HepG2 (cell line): Measurements from ENCODE around the gene TTPAL. TPM values are rescaled to one million over a fixed set of nuclear protein-coding genes. Genes with fewer than 3 reads are reported as not detected.
A peak's percentile ranks its signal among the peaks of the same experiment; 100 is the strongest.

Source experiments
- ATAC-seq: fragments of 200-7000 bp; cut with Tn5 transposase; 3 replicates; pipeline ENCODE4 v1.9.1; 2020; ENCODE audit warnings: mild to moderate bottlenecking, moderate library complexity
- BruUV-seq: library from RNA; stranded (reverse); fragments of 400-500 nt; replicated peaks from 2 replicates; lab custom pipeline; 2021; lab: Mats Ljungman, UMichigan
- CTCF ChIA-PET: fragments of 300-600 bp; formaldehyde crosslinking; extraction: SDS; loops from one replicate; lab custom pipeline; 2021; ENCODE audit warnings: low total read pairs, inconsistent platforms, low intra/inter-chr PET ratio; lab: Yijun Ruan, JAX
- POLR2A ChIA-PET: fragments of 350-600 bp; sonication (Branson Sonifier 250); formaldehyde crosslinking; loops from one replicate; lab custom pipeline; 2020; ENCODE audit warnings: antibody characterized with exemption, inconsistent platforms; lab: Yijun Ruan, JAX
- DNase-seq: peaks from one replicate; pipeline ENCODE4 v3.0.0-alpha.2; 2015; ENCODE audit warnings: low spot score
- FAIRE-seq: peaks from 3 replicates; lab custom pipeline; 2011; peaks lifted over from hg19 to GRCh38; lab: Jason Lieb, UNC
- H2AFZ ChIP-seq: one replicate; pipeline ENCODE4 v1.6.1; 2011; ENCODE audit warnings: low read length, inconsistent platforms
- H3K27ac ChIP-seq: fragments of 300-600 bp; 3 replicates; pipeline ENCODE4 v1.8.0; 2011; ENCODE audit warnings: mixed run types, mild to moderate bottlenecking, mixed read lengths, low read length, inconsistent platforms; ENCODE audit not compliant: insufficient read depth; ENCODE audit errors: extremely low read length
- H3K27me3 ChIP-seq, 2 experiments: fragments of 200-600 bp in 1 of 2; 2 replicates in 1 of 2; 3 replicates in 1 of 2; pipeline versions ENCODE4 v1.6.0 to v1.8.0; 2011; ENCODE audit warnings: low read length in 2 of 2, mild to moderate bottlenecking in 2 of 2, moderate library complexity in 2 of 2, inconsistent platforms in 1 of 2; ENCODE audit not compliant: insufficient read depth in 2 of 2, control insufficient read depth in 1 of 2
- H3K36me3 ChIP-seq, 2 experiments: fragments of 200-600 bp in 1 of 2; replicated peaks in 1 of 2; 2 replicates in 1 of 2; 3 replicates in 1 of 2; pipeline versions ENCODE4 v1.5.1 to v1.8.0; 2011; ENCODE audit warnings: low read length in 2 of 2, inconsistent platforms in 1 of 2; ENCODE audit not compliant: insufficient read depth in 2 of 2, control insufficient read depth in 1 of 2
- H3K4me1 ChIP-seq: 2 replicates; pipeline ENCODE4 v1.5.1; 2012; ENCODE audit warnings: low read length, inconsistent platforms; ENCODE audit not compliant: insufficient read depth
- H3K4me2 ChIP-seq: 2 replicates; pipeline ENCODE4 v1.6.0; 2011; ENCODE audit warnings: low read depth, low read length, inconsistent platforms
- H3K4me3 ChIP-seq, 3 experiments: fragments of 200-600 bp in 1 of 3; sonication (generic), shearing (Covaris generic) in 1 of 3; replicated peaks in 1 of 3; 2 replicates each; pipeline ENCODE4 v1.5.1; 2011 to 2016; ENCODE audit warnings: low read length in 3 of 3, inconsistent platforms in 2 of 3, low read depth in 2 of 3, mild to moderate bottlenecking in 2 of 3, control low read depth in 1 of 3, mixed read lengths in 1 of 3; ENCODE audit not compliant: insufficient read depth in 1 of 3
- H3K79me2 ChIP-seq: one replicate; pipeline ENCODE4 v1.6.1; 2011; ENCODE audit warnings: low read length, inconsistent platforms; ENCODE audit not compliant: insufficient read depth
- H3K9ac ChIP-seq: 2 replicates; pipeline ENCODE4 v1.6.0; 2011; ENCODE audit warnings: mild to moderate bottlenecking, low read depth, low read length, inconsistent platforms; ENCODE audit not compliant: insufficient read depth
- H3K9me3 ChIP-seq: 2 replicates; pipeline ENCODE4 v1.5.1; 2012; ENCODE audit warnings: mild to moderate bottlenecking, low read length
- H4K20me1 ChIP-seq: 2 replicates; pipeline ENCODE4 v1.6.0; 2011; ENCODE audit warnings: inconsistent platforms, mild to moderate bottlenecking, low read length, moderate library complexity; ENCODE audit not compliant: insufficient read depth
- BHLHE40 ChIP-seq: IDR thresholded peaks from 2 replicates; pipeline ENCODE4 v1.6.1; 2011; ENCODE audit warnings: low read length, improper control_type of control experiment
- EEA1 ChIP-seq: sonication (generic); formaldehyde crosslinking; IDR thresholded peaks from 2 replicates; pipeline ENCODE4 v1.5.1; 2020; ENCODE audit warnings: mild to moderate bottlenecking, missing genetic modification reagents, borderline replicate concordance
- HNRNPH1 ChIP-seq: fragments of 200-400 bp; formaldehyde crosslinking; optimal IDR thresholded peaks from 2 replicates; pipeline ENCODE3; 2017; ENCODE audit warnings: mild to moderate bottlenecking, low read depth, low read length
- KDM1A ChIP-seq: IDR thresholded peaks from 2 replicates; pipeline ENCODE4 v1.6.1; 2016; ENCODE audit warnings: missing compliant biosample characterization
- SRSF1 ChIP-seq: fragments of 200-400 bp; formaldehyde crosslinking; optimal IDR thresholded peaks from 2 replicates; pipeline ENCODE3; 2017; ENCODE audit warnings: mild to moderate bottlenecking, low read depth, low read length, moderate library complexity
- SSRP1 ChIP-seq: IDR thresholded peaks from 2 replicates; pipeline ENCODE4 v1.6.1; 2016; ENCODE audit warnings: control low read depth
- THYN1 ChIP-seq: sonication (generic); formaldehyde crosslinking; IDR thresholded peaks from 2 replicates; pipeline ENCODE4 v1.8.1; 2023; ENCODE audit warnings: low read depth, mild to moderate bottlenecking, moderate library complexity, missing genetic modification reagents, borderline replicate concordance
- ZNF441 ChIP-seq: sonication (generic); formaldehyde crosslinking; IDR thresholded peaks from 2 replicates; pipeline ENCODE4 v1.7.0; 2021; ENCODE audit warnings: missing genetic modification reagents, borderline replicate concordance
- ZNF564 ChIP-seq: sonication (generic); formaldehyde crosslinking; IDR thresholded peaks from 2 replicates; pipeline ENCODE4 v1.8.1; 2023; ENCODE audit warnings: mild to moderate bottlenecking, missing genetic modification reagents
- WGBS: methylation state at CpG from one replicate; pipeline ENCODE4 v1.1.6; 2017; ENCODE audit warnings: low lambda C conversion rate; 5-methylcytosine and 5-hydroxymethylcytosine counted together
- in situ Hi-C: cut with HindIII; loops from 2 replicates; pipeline ENCODE4 v1.10.0; 2017; ENCODE audit warnings: low pct_unique_long_range_greater_than_20kb; ENCODE audit not compliant: extremely low pct_ligation_motif_present
- intact Hi-C: fragments of 100-400 bp; cut with micrococcal nuclease; formaldehyde crosslinking; loops from one replicate; pipeline ENCODE4 v1.10.0; 2022; ENCODE audit not compliant: unreplicated experiment
- polyA plus RNA-seq, 8 experiments: library from polyadenylated mRNA; depleted of rRNA in 3 of 8; stranded (reverse) in 7 of 8; unstranded in 1 of 8; fragments of >200 nt; fragmentation: Illumina TruSeq in 4 of 8; extraction: Trizol in 4 of 8; gene quantifications; 2 replicates each; pipeline versions ENCODE4 v1.2.1 to v1.2.3, GENCODE V29; 2011 to 2016; ENCODE audit warnings: low read depth in 4 of 8, missing spikeins in 1 of 8, mixed read lengths in 1 of 8; ENCODE audit not compliant: insufficient read depth in 1 of 8
- total RNA-seq, 5 experiments: library from RNA; depleted of rRNA; stranded (reverse); fragments of >200 nt; fragmentation: Illumina TruSeq; extraction: Trizol; gene quantifications; 2 replicates each; pipeline ENCODE4 v1.2.3, GENCODE V29; 2016; ENCODE audit warnings: low read depth in 1 of 5
- TF ChIP-seq, protein P1 (sequence below): sonication (generic); formaldehyde crosslinking; IDR thresholded peaks from 2 replicates; pipeline ENCODE4 v1.5.0; 2020; ENCODE audit warnings: mild to moderate bottlenecking, missing genetic modification reagents, borderline replicate concordance
- TF ChIP-seq, protein P2 (sequence below): IDR thresholded peaks from 2 replicates; pipeline ENCODE4 v1.6.1; 2016; ENCODE audit warnings: low read depth, borderline replicate concordance
- TF ChIP-seq, protein P3 (sequence below): sonication (generic); formaldehyde crosslinking; IDR thresholded peaks from 2 replicates; pipeline ENCODE4 v1.4.0; 2020; ENCODE audit warnings: missing genetic modification reagents, low read depth, mild to moderate bottlenecking, borderline replicate concordance
- TF ChIP-seq, protein P4 (sequence below): sonication (generic); formaldehyde crosslinking; IDR thresholded peaks from 2 replicates; pipeline ENCODE4 v1.4.0; 2020; ENCODE audit warnings: missing genetic modification reagents, borderline replicate concordance

The TTPAL gene
- total and polyA plus RNA-seq, 2 of the 13 experiments (the other 11 are each of a cell fraction or from before 2014, with no cell fraction given), result 4.3 to 18.8 TPM

DNA sequence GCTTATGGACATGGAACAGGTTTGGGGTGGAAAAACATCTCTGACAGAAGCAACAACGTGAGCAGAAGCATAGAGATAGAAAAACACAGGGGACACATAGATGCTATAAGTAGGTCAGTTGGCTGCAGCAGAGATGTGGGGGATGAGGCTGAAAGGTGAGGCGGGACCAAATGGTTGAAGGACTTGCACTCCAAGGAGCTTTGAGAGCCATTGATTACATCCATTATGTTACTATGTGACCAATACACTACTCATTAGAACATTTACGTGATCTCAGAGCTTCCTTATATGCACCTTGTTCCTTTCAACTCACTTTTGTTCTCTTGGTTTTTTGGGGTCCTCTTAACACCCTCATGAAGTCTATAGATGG is 47.9 kb upstream of the TTPAL start (continued):
- TF ChIP-seq, protein P1, sequence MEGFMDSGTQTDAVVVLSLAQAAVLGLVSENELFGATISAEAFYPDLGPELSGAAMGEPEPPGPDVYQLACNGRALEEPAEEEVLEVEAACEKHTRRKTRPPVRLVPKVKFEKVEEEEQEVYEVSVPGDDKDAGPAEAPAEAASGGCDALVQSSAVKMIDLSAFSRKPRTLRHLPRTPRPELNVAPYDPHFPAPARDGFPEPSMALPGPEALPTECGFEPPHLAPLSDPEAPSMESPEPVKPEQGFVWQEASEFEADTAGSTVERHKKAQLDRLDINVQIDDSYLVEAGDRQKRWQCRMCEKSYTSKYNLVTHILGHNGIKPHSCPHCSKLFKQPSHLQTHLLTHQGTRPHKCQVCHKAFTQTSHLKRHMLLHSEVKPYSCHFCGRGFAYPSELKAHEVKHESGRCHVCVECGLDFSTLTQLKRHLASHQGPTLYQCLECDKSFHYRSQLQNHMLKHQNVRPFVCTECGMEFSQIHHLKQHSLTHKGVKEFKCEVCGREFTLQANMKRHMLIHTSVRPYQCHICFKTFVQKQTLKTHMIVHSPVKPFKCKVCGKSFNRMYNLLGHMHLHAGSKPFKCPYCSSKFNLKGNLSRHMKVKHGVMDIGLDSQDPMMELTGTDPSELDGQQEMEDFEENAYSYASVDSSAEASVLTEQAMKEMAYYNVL (CRISPR knock-in tag), result 0 out of 2 replicates have a peak, but pooled peaks have one; percentile 30
- 0 out of 2 replicates have a peak, but pooled peaks have one; percentile 9 for TF ChIP-seq SSRP1 (CRISPR knock-in tag)

- WGBS, result 83% methylated on average over 8 of the region's 8 CpGs
- POLR2A ChIA-PET, result interaction anchor here (0.8 to 7.5 kb wide), 4 partner anchors 10 to 34 kb away, joined by 4 to 101 read pairs (median 32); no protein-coding TSS in a partner anchor
- intact Hi-C loops, result no loop called here
- TF ChIP-seq SRSF1 (no peak), ZNF441 (CRISPR knock-in tag) (no peak), BHLHE40 (0 out of 2 replicates have a peak, but pooled peaks have one; percentile 38), THYN1 (CRISPR knock-in tag) (no peak), KDM1A (CRISPR knock-in tag) (peak; percentile 93), ZNF564 (CRISPR knock-in tag) (peak; percentile 66; the same call in 1 of the 2 replicates), HNRNPH1 (no peak), EEA1 (no peak)
- TF ChIP-seq, protein P2, sequence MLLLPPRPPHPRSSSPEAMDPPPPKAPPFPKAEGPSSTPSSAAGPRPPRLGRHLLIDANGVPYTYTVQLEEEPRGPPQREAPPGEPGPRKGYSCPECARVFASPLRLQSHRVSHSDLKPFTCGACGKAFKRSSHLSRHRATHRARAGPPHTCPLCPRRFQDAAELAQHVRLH (CRISPR knock-in tag), result peak; percentile 94; the same call in 1 of the 2 replicates
- TF ChIP-seq, protein P3, sequence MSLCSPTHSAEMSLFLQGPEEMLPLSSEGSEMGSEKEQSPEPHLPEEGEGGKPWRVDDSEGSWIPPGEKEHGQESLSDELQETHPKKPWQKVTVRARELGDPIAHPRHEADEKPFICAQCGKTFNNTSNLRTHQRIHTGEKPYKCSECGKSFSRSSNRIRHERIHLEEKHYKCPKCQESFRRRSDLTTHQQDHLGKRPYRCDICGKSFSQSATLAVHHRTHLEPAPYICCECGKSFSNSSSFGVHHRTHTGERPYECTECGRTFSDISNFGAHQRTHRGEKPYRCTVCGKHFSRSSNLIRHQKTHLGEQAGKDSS, result peak; percentile 87
- TF ChIP-seq, protein P4, sequence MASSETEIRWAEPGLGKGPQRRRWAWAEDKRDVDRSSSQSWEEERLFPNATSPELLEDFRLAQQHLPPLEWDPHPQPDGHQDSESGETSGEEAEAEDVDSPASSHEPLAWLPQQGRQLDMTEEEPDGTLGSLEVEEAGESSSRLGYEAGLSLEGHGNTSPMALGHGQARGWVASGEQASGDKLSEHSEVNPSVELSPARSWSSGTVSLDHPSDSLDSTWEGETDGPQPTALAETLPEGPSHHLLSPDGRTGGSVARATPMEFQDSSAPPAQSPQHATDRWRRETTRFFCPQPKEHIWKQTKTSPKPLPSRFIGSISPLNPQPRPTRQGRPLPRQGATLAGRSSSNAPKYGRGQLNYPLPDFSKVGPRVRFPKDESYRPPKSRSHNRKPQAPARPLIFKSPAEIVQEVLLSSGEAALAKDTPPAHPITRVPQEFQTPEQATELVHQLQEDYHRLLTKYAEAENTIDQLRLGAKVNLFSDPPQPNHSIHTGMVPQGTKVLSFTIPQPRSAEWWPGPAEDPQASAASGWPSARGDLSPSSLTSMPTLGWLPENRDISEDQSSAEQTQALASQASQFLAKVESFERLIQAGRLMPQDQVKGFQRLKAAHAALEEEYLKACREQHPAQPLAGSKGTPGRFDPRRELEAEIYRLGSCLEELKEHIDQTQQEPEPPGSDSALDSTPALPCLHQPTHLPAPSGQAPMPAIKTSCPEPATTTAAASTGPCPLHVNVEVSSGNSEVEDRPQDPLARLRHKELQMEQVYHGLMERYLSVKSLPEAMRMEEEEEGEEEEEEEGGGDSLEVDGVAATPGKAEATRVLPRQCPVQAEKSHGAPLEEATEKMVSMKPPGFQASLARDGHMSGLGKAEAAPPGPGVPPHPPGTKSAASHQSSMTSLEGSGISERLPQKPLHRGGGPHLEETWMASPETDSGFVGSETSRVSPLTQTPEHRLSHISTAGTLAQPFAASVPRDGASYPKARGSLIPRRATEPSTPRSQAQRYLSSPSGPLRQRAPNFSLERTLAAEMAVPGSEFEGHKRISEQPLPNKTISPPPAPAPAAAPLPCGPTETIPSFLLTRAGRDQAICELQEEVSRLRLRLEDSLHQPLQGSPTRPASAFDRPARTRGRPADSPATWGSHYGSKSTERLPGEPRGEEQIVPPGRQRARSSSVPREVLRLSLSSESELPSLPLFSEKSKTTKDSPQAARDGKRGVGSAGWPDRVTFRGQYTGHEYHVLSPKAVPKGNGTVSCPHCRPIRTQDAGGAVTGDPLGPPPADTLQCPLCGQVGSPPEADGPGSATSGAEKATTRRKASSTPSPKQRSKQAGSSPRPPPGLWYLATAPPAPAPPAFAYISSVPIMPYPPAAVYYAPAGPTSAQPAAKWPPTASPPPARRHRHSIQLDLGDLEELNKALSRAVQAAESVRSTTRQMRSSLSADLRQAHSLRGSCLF (CRISPR knock-in tag), result no peak
These were observed 47.3 kb upstream of the TTPAL start for GRCh38 chr20:44428174-44429016.

More at GRCh38 chr20:44428174-44429016, 47.3 kb upstream of the TTPAL start:
- in situ Hi-C loops, result no loop called here
- peaks cover 31 to 65% of the 10 kb centered on the region in 2 experiments for H3K36me3 ChIP-seq
- peak overlapping the region; percentile 50 for H3K4me2 ChIP-seq
- FAIRE-seq (peak; percentile 80), DNase-seq (peak; percentile 99), ATAC-seq (peak; percentile 63)
- peaks cover 91% of the 10 kb centered on the region for H3K4me1 ChIP-seq
- no TSS peak for BruUV-seq
- no peaks in the 10 kb centered on the region for H3K27me3 ChIP-seq
- H2AFZ ChIP-seq, result no peak overlapping the region
- H3K27ac ChIP-seq, result peak overlapping the region; percentile 60
- H3K9ac ChIP-seq, result no peak overlapping the region
- H3K4me3 ChIP-seq, result no peak overlapping the region
- H3K79me2 ChIP-seq, result no peaks in the 10 kb centered on the region
- H3K9me3 ChIP-seq, result no peaks in the 10 kb centered on the region
- CTCF ChIA-PET, result no interaction called here
- H4K20me1 ChIP-seq, result no peaks in the 10 kb centered on the region
